Transverse colon (tissue), 4 donors: ENCODE measurements around the gene ZNF581. TPM values are rescaled to one million over a fixed set of nuclear protein-coding genes. Genes with fewer than 3 reads are reported as not detected.

ENCODE experiments used
- DNase-seq: peaks from one replicate; pipeline ENCODE4 v3.0.0-alpha.2; 2019
- H3K27ac ChIP-seq, 4 donors: fragments of 200-600 bp; sonication (generic); 2 replicates each; pipeline ENCODE4 v1.5.1; 2016 to 2018; ENCODE audit warnings: inconsistent platforms in 4 of 4
- H3K27me3 ChIP-seq: fragments of 200-600 bp; sonication (generic); 2 replicates; pipeline ENCODE4 v1.5.1; 2017; ENCODE audit warnings: inconsistent platforms
- H3K36me3 ChIP-seq, 4 donors: fragments of 200-600 bp; sonication (generic); 2 replicates each; pipeline ENCODE4 v1.5.1; 2017 to 2019; ENCODE audit warnings: inconsistent platforms in 4 of 4
- H3K4me1 ChIP-seq, 4 donors: fragments of 200-600 bp; sonication (generic); 2 replicates each; pipeline ENCODE4 v1.5.1; 2017 to 2020; ENCODE audit warnings: inconsistent platforms in 4 of 4
- H3K4me3 ChIP-seq, 4 donors: fragments of 200-600 bp; sonication (generic); 1 replicate in 1 of 4; 2 replicates in 3 of 4; pipeline versions ENCODE4 v1.5.1 to v1.6.1; 2017 to 2019; ENCODE audit warnings: inconsistent platforms in 4 of 4
- H3K9me3 ChIP-seq, 2 donors: fragments of 200-600 bp; sonication (generic); 2 replicates each; pipeline ENCODE4 v1.5.1; 2017 to 2019; ENCODE audit warnings: inconsistent platforms in 2 of 2
- CTCF ChIP-seq, 5 experiments: fragments of 200-600 bp in 3 of 5; fragments of 450-650 bp in 2 of 5; sonication (generic) in 3 of 5; IDR thresholded peaks; 1 replicate in 2 of 5; 2 replicates in 3 of 5; pipeline ENCODE4 v1.5.1; 2016 to 2017; ENCODE audit warnings: antibody characterized with exemption in 5 of 5, inconsistent platforms in 3 of 5, mild to moderate bottlenecking in 2 of 5, moderate library complexity in 1 of 5
- EP300 ChIP-seq: sonication (generic); formaldehyde crosslinking; IDR thresholded peaks from one replicate; pipeline ENCODE4 v1.6.1; 2017; ENCODE audit warnings: antibody characterized with exemption, low read depth
- POLR2A ChIP-seq: fragments of 450-650 bp; IDR thresholded peaks from one replicate; pipeline ENCODE4 v1.6.1; 2016; ENCODE audit warnings: antibody characterized with exemption, mild to moderate bottlenecking, moderate library complexity
- POLR2AphosphoS5 ChIP-seq, 3 donors: sonication (generic); formaldehyde crosslinking; IDR thresholded peaks; one replicate each; pipeline ENCODE4 v1.6.1; 2016; ENCODE audit warnings: antibody characterized with exemption in 3 of 3
- WGBS, 2 donors: methylation state at CpG; one replicate each; pipeline ENCODE4 v1.1.5; 2018; ENCODE audit warnings: low coverage in 1 of 2; 5-methylcytosine and 5-hydroxymethylcytosine counted together
- in situ Hi-C, 4 donors: fragments of 200-750 bp; cut with MboI; loops; one replicate each; pipeline versions ENCODE4 v1.15.0 to v1.15.1; 2017; ENCODE audit warnings: low sequenced_read_pairs in 3 of 4, low pct_ligation_motif_present in 1 of 4, low pct_unique_long_range_greater_than_20kb in 1 of 4
- intact Hi-C: fragments of 100-400 bp; cut with DNase I; formaldehyde crosslinking; loops from one replicate; pipeline ENCODE4 v1.15.1; 2023; ENCODE audit warnings: low total_unique reads
- total RNA-seq, 4 donors: library from RNA; depleted of rRNA; stranded (reverse); fragments of >200 nt; gene quantifications; one replicate each; pipeline ENCODE4 v1.1.0, GENCODE V29; 2016

The ZNF581 gene
- total RNA-seq, 4 donors from 2014 or later: 4.1 to 19.7 (median 10.0) TPM

- Histone ChIP-seq H3K27ac (peak overlapping the region; percentile 90 to 98 (median 94)), H3K27me3 (no peaks in the 10 kb centered on the region), H3K4me1 (peaks cover 0 to 14% (median 6%) of the 10 kb centered on the region in 4 donors), H3K36me3 (peaks cover 0 to 5% (median 1%) of the 10 kb centered on the region in 4 donors), H3K4me3 (peak overlapping the region in 3 of 4 donors; percentile 42 to 74 (median 55)), H3K9me3 (no peaks in the 10 kb centered on the region)
- WGBS, 2 donors: 46 to 68% methylated on average over 11 of the region's 11 CpGs
- intact Hi-C loops: no loop called here
- TF ChIP-seq EP300 (no peak), POLR2AphosphoS5 (IDR thresholded peaks at IDR 0.05) (no peak), CTCF (IDR thresholded peaks at IDR 0.05) (no peak), POLR2A (no peak)
- DNase-seq: no peak
- in situ Hi-C loops: loop anchor here in 1 of 4 donors (10.0 kb wide), 1 partner anchor 110 kb away; no protein-coding TSS in a partner anchor
These were observed 18.5 kb upstream of the ZNF581 start for GRCh38 chr19:55625004-55625326.

GRCh38 chr19:55626350-55626749, 17.1 kb upstream of the ZNF581 start:
- H3K9me3 ChIP-seq: no peaks in the 10 kb centered on the region
- DNase-seq: no peak
- TF ChIP-seq EP300 (no peak), POLR2A (no peak), POLR2AphosphoS5 (IDR thresholded peaks at IDR 0.05) (no peak)
- H3K36me3 ChIP-seq: peaks cover 0 to 5% (median 1%) of the 10 kb centered on the region in 4 donors
- in situ Hi-C loops: loop anchor here in 1 of 4 donors (10.0 kb wide), 1 partner anchor 112 kb away; no protein-coding TSS in a partner anchor
- H3K27me3 ChIP-seq: no peaks in the 10 kb centered on the region
- whole genome bisulfite sequencing, 2 donors: 73 to 83% methylated on average over 11 of the region's 11 CpGs
- H3K27ac ChIP-seq: no peak overlapping the region
- H3K4me3 ChIP-seq: no peak overlapping the region
- H3K4me1 ChIP-seq: peaks cover 0 to 14% (median 6%) of the 10 kb centered on the region in 4 donors
- intact Hi-C loops: no loop called here

GRCh38 chr19:55632463-55632834, 11.0 kb upstream of the ZNF581 start:
- in situ Hi-C loops: no loop called here
- H3K27ac ChIP-seq: peak overlapping the region; percentile 16 to 97 (median 56)

GRCh38 chr19:55633861-55634260, 9.6 kb upstream of the ZNF581 start:
- H3K4me1 ChIP-seq: peaks cover 15 to 40% (median 20%) of the 10 kb centered on the region in 4 donors
- H3K36me3 ChIP-seq: no peaks in the 10 kb centered on the region
- H3K27ac ChIP-seq: peak overlapping the region; percentile 87 to 99 (median 97)
- DNase-seq: no peak
- 72 to 77% methylated on average over 5 to 8 of the region's 8 CpGs for WGBS, 2 donors
- no peaks in the 10 kb centered on the region for H3K9me3 ChIP-seq
- TF ChIP-seq EP300: no peak
- no peak for TF ChIP-seq POLR2AphosphoS5 (IDR thresholded peaks at IDR 0.05)
- no peak for TF ChIP-seq CTCF (IDR thresholded peaks at IDR 0.05)
- no peak for TF ChIP-seq POLR2A
- intact Hi-C loops (loop anchor here (2.0 kb wide), 1 partner anchor 19 kb away; no protein-coding TSS in a partner anchor), in situ Hi-C loops (no loop called here)
- peak overlapping the region in 1 of 4 donors; percentile 95 for H3K4me3 ChIP-seq
- no peaks in the 10 kb centered on the region for H3K27me3 ChIP-seq

More at GRCh38 chr19:55632463-55632834, 11.0 kb upstream of the ZNF581 start:
- Histone ChIP-seq H3K27me3 (no peaks in the 10 kb centered on the region), H3K36me3 (no peaks in the 10 kb centered on the region), H3K4me3 (no peak overlapping the region), H3K9me3 (no peaks in the 10 kb centered on the region), H3K4me1 (peaks cover 15 to 33% (median 20%) of the 10 kb centered on the region in 4 donors)
- DNase-seq: peak; percentile 94
- intact Hi-C loops: loop anchor here (2.0 kb wide), 1 partner anchor 20 kb away; no protein-coding TSS in a partner anchor
- TF ChIP-seq CTCF (IDR thresholded peaks at IDR 0.05) (peak; percentile 85 to 96 (median 90)), EP300 (no peak)
- WGBS, 2 donors: 19 to 100% methylated on average over 1 to 3 of the region's 3 CpGs

GRCh38 chr19:55635334-55635717, 8.1 kb upstream of the ZNF581 start:
- peak overlapping the region; percentile 57 to 95 (median 88) for H3K4me3 ChIP-seq
- WGBS, 2 donors: 0 to 8% methylated on average over 7 to 9 of the region's 9 CpGs
- intact Hi-C loops: no loop called here

More at GRCh38 chr19:55635334-55635717, 8.1 kb upstream of the ZNF581 start:
- Histone ChIP-seq H3K9me3 (no peaks in the 10 kb centered on the region), H3K4me1 (peaks cover 20 to 53% (median 27%) of the 10 kb centered on the region in 4 donors), H3K27me3 (no peaks in the 10 kb centered on the region), H3K27ac (peak overlapping the region; percentile 87 to 99 (median 97)), H3K36me3 (no peaks in the 10 kb centered on the region)
- no peak for TF ChIP-seq EP300
- no peak for TF ChIP-seq POLR2A
- no peak for DNase-seq
- in situ Hi-C loops: no loop called here
